ENCODE results near the gene CHST15. TPM values are rescaled to one million over a fixed set of nuclear protein-coding genes. Genes with fewer than 3 reads are reported as not detected.

Gene CHST15
- total and polyA plus RNA-seq, 2 of the 13 experiments (the other 11 are each of a cell fraction or from before 2014, with no cell fraction given), result 1.4 to 94.7 TPM

DNA sequence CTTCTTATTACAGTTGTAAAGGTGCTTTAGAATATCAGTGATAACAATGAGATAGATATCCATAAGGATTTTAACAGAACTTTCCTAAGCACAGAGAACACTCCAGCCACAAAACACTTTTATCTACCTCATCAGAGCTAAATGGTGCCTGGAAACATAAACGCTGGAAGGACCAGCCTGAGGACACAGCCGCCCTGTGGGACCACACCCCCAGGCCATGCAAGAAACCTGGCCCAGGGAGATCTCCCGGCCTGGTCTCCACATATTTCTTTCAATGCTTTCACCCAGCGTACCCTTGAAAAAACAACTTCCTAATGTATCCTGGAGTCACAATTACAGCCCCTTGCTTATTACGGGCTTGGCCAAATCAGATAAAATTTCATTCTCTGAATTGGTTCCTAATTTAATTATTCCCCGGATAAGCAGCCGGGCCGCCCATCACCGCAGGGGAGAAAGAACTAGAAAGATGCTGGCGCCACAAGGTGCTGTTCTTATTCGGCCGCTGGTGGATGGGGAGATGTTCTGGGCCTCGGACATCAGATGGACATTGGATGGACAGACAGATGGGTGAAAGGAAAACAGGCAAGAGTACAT, 11.8 kb downstream of the CHST15 start (continued):
- no peak for TF ChIP-seq BHLHE40 (IDR thresholded peaks at IDR 0.05; ENCODE audit: low read length)

DNA sequence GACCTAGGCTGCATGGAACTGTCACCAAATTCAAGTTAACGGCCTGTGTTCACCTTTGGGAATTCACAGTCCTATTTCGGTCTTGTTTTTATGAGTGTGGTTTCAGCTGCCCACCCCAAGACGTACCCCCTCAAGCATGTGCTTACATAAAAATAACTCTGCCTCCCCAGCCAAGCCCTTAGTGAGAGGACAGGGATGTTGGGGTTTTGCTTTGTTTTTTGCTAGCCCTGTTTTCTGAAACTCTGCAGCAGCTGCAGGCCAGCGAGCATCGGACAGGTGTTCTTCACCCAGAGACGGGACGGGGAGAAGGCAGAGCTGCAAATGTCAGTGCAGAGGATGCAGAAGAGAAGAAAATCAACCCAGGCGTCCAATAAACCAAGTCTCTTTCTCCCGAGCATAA, 13.5 kb downstream of the CHST15 start:
- Histone ChIP-seq H2AFZ (ENCODE audit: low read length) (no peak overlapping the region), H3K36me3 (replicated peaks in 1 of 2; ENCODE audit: control insufficient read depth in 1 of 2, insufficient read depth in 2 of 2, low read length in 2 of 2) (peaks cover 17 to 52% of the 10 kb centered on the region in 2 experiments), H4K20me1 (ENCODE audit: insufficient read depth, low read length) (peaks cover 98% of the 10 kb centered on the region), H3K9ac (ENCODE audit: insufficient read depth, low read depth, low read length) (no peak overlapping the region), H3K4me1 (ENCODE audit: insufficient read depth, low read length) (peaks cover 75% of the 10 kb centered on the region), H3K27ac (ENCODE audit: extremely low read length, insufficient read depth, low read length) (no peak overlapping the region), H3K27me3 (ENCODE audit: control insufficient read depth in 1 of 2, insufficient read depth in 2 of 2, low read length in 2 of 2) (no peaks in the 10 kb centered on the region), H3K79me2 (ENCODE audit: insufficient read depth, low read length) (peaks cover 97% of the 10 kb centered on the region), H3K9me3 (ENCODE audit: low read length) (no peaks in the 10 kb centered on the region), H3K4me2 (ENCODE audit: low read depth, low read length) (no peak overlapping the region), H3K4me3 (replicated peaks in 1 of 3; ENCODE audit: insufficient read depth in 1 of 3, low read depth in 2 of 3, low read length in 3 of 3) (no peak overlapping the region)
- in situ Hi-C loops (cut with HindIII; ENCODE audit: extremely low pct_ligation_motif_present, low pct_unique_long_range_greater_than_20kb), result no loop called here
- no TSS peak for BruUV-seq (replicated peaks)
- 95% methylated on average over 9 of the region's 9 CpGs for WGBS (ENCODE audit: low lambda C conversion rate)
- ATAC-seq, result no peak
- FAIRE-seq, result no peak
- POLR2A ChIA-PET, result no interaction called here
- intact Hi-C loops (cut with micrococcal nuclease; ENCODE audit: unreplicated experiment), result no loop called here
- no peak for DNase-seq (ENCODE audit: low spot score)
- CTCF ChIA-PET (ENCODE audit: low intra/inter-chr PET ratio, low total read pairs), result no interaction called here
- TF ChIP-seq HNRNPLL (IDR thresholded peaks at IDR 0.05; ENCODE audit: low read depth, low read length, poor library complexity, severe bottlenecking), result no peak
- TF ChIP-seq, protein P1, sequence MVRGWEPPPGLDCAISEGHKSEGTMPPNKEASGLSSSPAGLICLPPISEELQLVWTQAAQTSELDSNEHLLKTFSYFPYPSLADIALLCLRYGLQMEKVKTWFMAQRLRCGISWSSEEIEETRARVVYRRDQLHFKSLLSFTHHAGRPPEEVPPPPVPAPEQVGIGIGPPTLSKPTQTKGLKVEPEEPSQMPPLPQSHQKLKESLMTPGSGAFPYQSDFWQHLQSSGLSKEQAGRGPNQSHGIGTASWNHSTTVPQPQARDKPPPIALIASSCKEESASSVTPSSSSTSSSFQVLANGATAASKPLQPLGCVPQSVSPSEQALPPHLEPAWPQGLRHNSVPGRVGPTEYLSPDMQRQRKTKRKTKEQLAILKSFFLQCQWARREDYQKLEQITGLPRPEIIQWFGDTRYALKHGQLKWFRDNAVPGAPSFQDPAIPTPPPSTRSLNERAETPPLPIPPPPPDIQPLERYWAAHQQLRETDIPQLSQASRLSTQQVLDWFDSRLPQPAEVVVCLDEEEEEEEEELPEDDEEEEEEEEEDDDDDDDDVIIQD (CRISPR knock-in tag; IDR thresholded peaks at IDR 0.05; ENCODE audit: low read depth), result no peak
- TF ChIP-seq, protein P2, sequence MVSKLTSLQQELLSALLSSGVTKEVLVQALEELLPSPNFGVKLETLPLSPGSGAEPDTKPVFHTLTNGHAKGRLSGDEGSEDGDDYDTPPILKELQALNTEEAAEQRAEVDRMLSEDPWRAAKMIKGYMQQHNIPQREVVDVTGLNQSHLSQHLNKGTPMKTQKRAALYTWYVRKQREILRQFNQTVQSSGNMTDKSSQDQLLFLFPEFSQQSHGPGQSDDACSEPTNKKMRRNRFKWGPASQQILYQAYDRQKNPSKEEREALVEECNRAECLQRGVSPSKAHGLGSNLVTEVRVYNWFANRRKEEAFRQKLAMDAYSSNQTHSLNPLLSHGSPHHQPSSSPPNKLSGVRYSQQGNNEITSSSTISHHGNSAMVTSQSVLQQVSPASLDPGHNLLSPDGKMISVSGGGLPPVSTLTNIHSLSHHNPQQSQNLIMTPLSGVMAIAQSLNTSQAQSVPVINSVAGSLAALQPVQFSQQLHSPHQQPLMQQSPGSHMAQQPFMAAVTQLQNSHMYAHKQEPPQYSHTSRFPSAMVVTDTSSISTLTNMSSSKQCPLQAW (CRISPR knock-in tag; IDR thresholded peaks at IDR 0.05), result no peak
- no peak for TF ChIP-seq IRX3 (CRISPR knock-in tag; IDR thresholded peaks at IDR 0.05; ENCODE audit: borderline replicate concordance, low read depth)
- TF ChIP-seq, protein P3, sequence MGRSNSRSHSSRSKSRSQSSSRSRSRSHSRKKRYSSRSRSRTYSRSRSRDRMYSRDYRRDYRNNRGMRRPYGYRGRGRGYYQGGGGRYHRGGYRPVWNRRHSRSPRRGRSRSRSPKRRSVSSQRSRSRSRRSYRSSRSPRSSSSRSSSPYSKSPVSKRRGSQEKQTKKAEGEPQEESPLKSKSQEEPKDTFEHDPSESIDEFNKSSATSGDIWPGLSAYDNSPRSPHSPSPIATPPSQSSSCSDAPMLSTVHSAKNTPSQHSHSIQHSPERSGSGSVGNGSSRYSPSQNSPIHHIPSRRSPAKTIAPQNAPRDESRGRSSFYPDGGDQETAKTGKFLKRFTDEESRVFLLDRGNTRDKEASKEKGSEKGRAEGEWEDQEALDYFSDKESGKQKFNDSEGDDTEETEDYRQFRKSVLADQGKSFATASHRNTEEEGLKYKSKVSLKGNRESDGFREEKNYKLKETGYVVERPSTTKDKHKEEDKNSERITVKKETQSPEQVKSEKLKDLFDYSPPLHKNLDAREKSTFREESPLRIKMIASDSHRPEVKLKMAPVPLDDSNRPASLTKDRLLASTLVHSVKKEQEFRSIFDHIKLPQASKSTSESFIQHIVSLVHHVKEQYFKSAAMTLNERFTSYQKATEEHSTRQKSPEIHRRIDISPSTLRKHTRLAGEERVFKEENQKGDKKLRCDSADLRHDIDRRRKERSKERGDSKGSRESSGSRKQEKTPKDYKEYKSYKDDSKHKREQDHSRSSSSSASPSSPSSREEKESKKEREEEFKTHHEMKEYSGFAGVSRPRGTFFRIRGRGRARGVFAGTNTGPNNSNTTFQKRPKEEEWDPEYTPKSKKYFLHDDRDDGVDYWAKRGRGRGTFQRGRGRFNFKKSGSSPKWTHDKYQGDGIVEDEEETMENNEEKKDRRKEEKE (IDR thresholded peaks at IDR 0.05), result no peak
- TF ChIP-seq, protein P4, sequence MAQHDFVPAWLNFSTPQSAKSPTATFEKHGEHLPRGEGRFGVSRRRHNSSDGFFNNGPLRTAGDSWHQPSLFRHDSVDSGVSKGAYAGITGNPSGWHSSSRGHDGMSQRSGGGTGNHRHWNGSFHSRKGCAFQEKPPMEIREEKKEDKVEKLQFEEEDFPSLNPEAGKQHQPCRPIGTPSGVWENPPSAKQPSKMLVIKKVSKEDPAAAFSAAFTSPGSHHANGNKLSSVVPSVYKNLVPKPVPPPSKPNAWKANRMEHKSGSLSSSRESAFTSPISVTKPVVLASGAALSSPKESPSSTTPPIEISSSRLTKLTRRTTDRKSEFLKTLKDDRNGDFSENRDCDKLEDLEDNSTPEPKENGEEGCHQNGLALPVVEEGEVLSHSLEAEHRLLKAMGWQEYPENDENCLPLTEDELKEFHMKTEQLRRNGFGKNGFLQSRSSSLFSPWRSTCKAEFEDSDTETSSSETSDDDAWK (CRISPR knock-in tag; IDR thresholded peaks at IDR 0.05), result no peak
- no peak for TF ChIP-seq ZNF879 (CRISPR knock-in tag; IDR thresholded peaks at IDR 0.05)
- TF ChIP-seq, protein P5, sequence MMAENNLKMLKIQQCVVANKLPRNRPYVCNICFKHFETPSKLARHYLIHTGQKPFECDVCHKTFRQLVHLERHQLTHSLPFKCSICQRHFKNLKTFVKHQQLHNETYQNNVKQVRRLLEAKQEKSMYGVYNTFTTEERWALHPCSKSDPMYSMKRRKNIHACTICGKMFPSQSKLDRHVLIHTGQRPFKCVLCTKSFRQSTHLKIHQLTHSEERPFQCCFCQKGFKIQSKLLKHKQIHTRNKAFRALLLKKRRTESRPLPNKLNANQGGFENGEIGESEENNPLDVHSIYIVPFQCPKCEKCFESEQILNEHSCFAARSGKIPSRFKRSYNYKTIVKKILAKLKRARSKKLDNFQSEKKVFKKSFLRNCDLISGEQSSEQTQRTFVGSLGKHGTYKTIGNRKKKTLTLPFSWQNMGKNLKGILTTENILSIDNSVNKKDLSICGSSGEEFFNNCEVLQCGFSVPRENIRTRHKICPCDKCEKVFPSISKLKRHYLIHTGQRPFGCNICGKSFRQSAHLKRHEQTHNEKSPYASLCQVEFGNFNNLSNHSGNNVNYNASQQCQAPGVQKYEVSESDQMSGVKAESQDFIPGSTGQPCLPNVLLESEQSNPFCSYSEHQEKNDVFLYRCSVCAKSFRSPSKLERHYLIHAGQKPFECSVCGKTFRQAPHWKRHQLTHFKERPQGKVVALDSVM (CRISPR knock-in tag; IDR thresholded peaks at IDR 0.05), result no peak
- no peak for TF ChIP-seq ZNF720 (CRISPR knock-in tag; IDR thresholded peaks at IDR 0.05)
- TF ChIP-seq TMF1 (CRISPR knock-in tag; IDR thresholded peaks at IDR 0.05; ENCODE audit: low read depth), result no peak

All from HepG2 (cell line).